Gastroesophageal sphincter (tissue), 4 donors: Measurements from ENCODE around the gene EEIG2. TPM values are rescaled to one million over a fixed set of nuclear protein-coding genes. Genes with fewer than 3 reads are reported as not detected.

Experiments used
- ATAC-seq: fragments of 150-250 bp; one replicate; pipeline ENCODE4 v1.9.1; 2016; ENCODE audit warnings: mild to moderate bottlenecking, moderate library complexity
- H3K27ac ChIP-seq, 4 donors: fragments of 200-600 bp; sonication (generic) in 3 of 4; 1 replicate in 3 of 4; 2 replicates in 1 of 4; pipeline ENCODE4 v1.5.1; 2016 to 2019
- H3K27me3 ChIP-seq: fragments of 200-600 bp; sonication (generic); one replicate; pipeline ENCODE4 v1.5.1; 2019
- H3K36me3 ChIP-seq, 2 donors: fragments of 200-600 bp; sonication (generic); one replicate each; pipeline ENCODE4 v1.5.1; 2019; ENCODE audit warnings: control low read depth in 1 of 2
- H3K4me1 ChIP-seq, 3 donors: fragments of 200-600 bp; sonication (generic); 1 replicate in 2 of 3; 2 replicates in 1 of 3; pipeline ENCODE4 v1.5.1; 2016 to 2019; ENCODE audit warnings: control low read depth in 2 of 3
- H3K4me3 ChIP-seq, 2 donors: fragments of 200-600 bp; sonication (generic); one replicate each; pipeline ENCODE4 v1.5.1; 2019; ENCODE audit warnings: mild to moderate bottlenecking in 1 of 2, moderate library complexity in 1 of 2
- H3K9me3 ChIP-seq, 3 donors: fragments of 200-600 bp; sonication (generic); one replicate each; pipeline ENCODE4 v1.5.1; 2017 to 2019; ENCODE audit warnings: control low read depth in 2 of 3
- CTCF ChIP-seq, 4 experiments: fragments of 200-600 bp in 2 of 4; fragments of 450-650 bp in 2 of 4; sonication (generic) in 1 of 4; IDR thresholded peaks; one replicate each; pipeline ENCODE4 v1.5.1; 2017 to 2019; ENCODE audit warnings: antibody characterized with exemption in 4 of 4, mild to moderate bottlenecking in 2 of 4, moderate library complexity in 2 of 4
- EP300 ChIP-seq: sonication (generic); formaldehyde crosslinking; IDR thresholded peaks from one replicate; pipeline ENCODE4 v1.6.1; 2017; ENCODE audit warnings: antibody characterized with exemption, mild to moderate bottlenecking
- POLR2A ChIP-seq, 2 donors: fragments of 450-650 bp; IDR thresholded peaks; one replicate each; pipeline ENCODE4 v1.6.1; 2017; ENCODE audit warnings: antibody characterized with exemption in 2 of 2, mild to moderate bottlenecking in 2 of 2, moderate library complexity in 1 of 2
- POLR2AphosphoS5 ChIP-seq: sonication (generic); formaldehyde crosslinking; IDR thresholded peaks from one replicate; pipeline ENCODE4 v1.6.1; 2017; ENCODE audit warnings: antibody characterized with exemption
- WGBS, 2 donors: methylation state at CpG; one replicate each; pipeline ENCODE4 v1.1.5; 2018; ENCODE audit warnings: low coverage in 1 of 2; 5-methylcytosine and 5-hydroxymethylcytosine counted together
- total RNA-seq, 4 donors: library from RNA; depleted of rRNA; stranded (reverse); fragments of >200 nt; gene quantifications; one replicate each; pipeline ENCODE4 v1.1.0, GENCODE V29; 2016

Gene EEIG2
- total RNA-seq, 4 donors from 2014 or later, result 11.6 to 23.8 (median 14.9) TPM

- H3K27ac ChIP-seq, result peak overlapping the region in 2 of 4 donors; percentile 2 to 20
Observed at GRCh38 chr1:108584428-108584856, 24.5 kb downstream of the EEIG2 start.

DNA sequence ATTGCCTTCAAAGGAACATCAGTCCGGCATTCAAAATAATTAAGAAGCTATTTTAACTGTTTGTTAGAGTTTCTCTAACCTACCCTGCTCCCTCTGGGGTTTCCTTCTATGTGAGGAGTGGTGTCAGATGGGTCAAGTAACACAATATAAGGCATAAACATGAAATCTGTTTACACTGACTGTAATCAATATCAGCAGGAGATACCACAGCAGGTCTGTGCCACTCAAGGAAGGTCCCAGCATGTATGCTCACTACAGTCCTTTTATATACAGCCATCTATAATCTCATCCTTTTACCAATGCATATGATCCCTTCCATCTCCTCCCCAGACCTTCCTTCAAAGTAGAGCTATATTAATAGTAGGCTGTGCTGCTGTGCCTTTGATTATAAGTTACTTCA is 25.4 kb downstream of the EEIG2 start:
- Histone ChIP-seq H3K4me1 (peaks cover 3 to 40% (median 15%) of the 10 kb centered on the region in 3 donors), H3K27me3 (no peaks in the 10 kb centered on the region), H3K9me3 (peaks cover 0 to 7% (median 0%) of the 10 kb centered on the region in 3 donors), H3K36me3 (no peaks in the 10 kb centered on the region), H3K27ac (peak overlapping the region in 3 of 4 donors; percentile 5 to 55 (median 29)), H3K4me3 (no peak overlapping the region)
- TF ChIP-seq POLR2AphosphoS5 (no peak), EP300 (no peak), CTCF (IDR thresholded peaks at IDR 0.05) (no peak), POLR2A (IDR thresholded peaks at IDR 0.05) (no peak)
- WGBS, 2 donors, result 45 to 47% methylated on average over 1 of the region's 1 CpG
- no peak for ATAC-seq

More at GRCh38 chr1:108584428-108584856, 24.5 kb downstream of the EEIG2 start:
- 53 to 57% methylated on average over 4 to 5 of the region's 5 CpGs for WGBS, 2 donors
- peaks cover 0 to 34% (median 14%) of the 10 kb centered on the region in 3 donors for H3K4me1 ChIP-seq
- no peak for ATAC-seq
- H3K9me3 ChIP-seq, result peaks cover 0 to 7% (median 0%) of the 10 kb centered on the region in 3 donors
- no peak for TF ChIP-seq EP300
- no peak for TF ChIP-seq CTCF (IDR thresholded peaks at IDR 0.05)
- TF ChIP-seq POLR2A (IDR thresholded peaks at IDR 0.05), result no peak
- TF ChIP-seq POLR2AphosphoS5, result no peak
- no peaks in the 10 kb centered on the region for H3K27me3 ChIP-seq
- no peak overlapping the region for H3K4me3 ChIP-seq
- H3K36me3 ChIP-seq, result no peaks in the 10 kb centered on the region

GRCh38 chr1:108590441-108590840 is 30.5 kb downstream of the EEIG2 start:
- Histone ChIP-seq H3K27me3 (no peaks in the 10 kb centered on the region), H3K4me3 (no peak overlapping the region), H3K4me1 (peaks cover 10 to 56% (median 11%) of the 10 kb centered on the region in 3 donors), H3K27ac (peak overlapping the region; percentile 39 to 74 (median 68)), H3K36me3 (no peaks in the 10 kb centered on the region), H3K9me3 (no peaks in the 10 kb centered on the region)
- ATAC-seq, result peak; percentile 22
- 0 to 11% methylated on average over 2 of the region's 2 CpGs for WGBS, 2 donors
- TF ChIP-seq EP300 (no peak), POLR2AphosphoS5 (no peak), CTCF (IDR thresholded peaks at IDR 0.05) (no peak), POLR2A (IDR thresholded peaks at IDR 0.05) (no peak)

DNA sequence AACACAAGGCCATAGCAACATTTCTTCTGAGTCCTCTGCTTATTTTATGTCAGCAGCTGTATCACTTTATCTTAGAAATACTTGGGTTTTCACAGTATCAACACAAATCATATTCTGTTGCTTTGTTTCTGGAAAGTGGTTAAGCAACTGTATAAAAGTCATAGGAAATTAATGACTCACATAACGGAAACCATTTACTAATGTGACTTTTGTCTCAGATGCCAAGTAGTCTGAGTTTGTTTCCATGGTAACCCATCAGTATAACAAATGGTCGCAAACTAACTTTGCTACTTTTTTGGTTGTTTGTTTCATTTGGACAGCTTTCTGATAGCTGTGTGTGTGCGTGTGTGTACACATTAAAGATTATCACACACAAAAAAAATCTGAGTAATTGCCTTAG is 31.1 kb downstream of the EEIG2 start:
- WGBS, 2 donors, result 2 to 5% methylated on average over 3 of the region's 3 CpGs
- no peak for TF ChIP-seq EP300
- peak; percentile 91 for TF ChIP-seq POLR2AphosphoS5
- Histone ChIP-seq H3K36me3 (no peaks in the 10 kb centered on the region), H3K4me1 (peaks cover 7 to 56% (median 10%) of the 10 kb centered on the region in 3 donors), H3K27ac (peak overlapping the region; percentile 68 to 80 (median 72)), H3K9me3 (no peaks in the 10 kb centered on the region), H3K4me3 (no peak overlapping the region), H3K27me3 (no peaks in the 10 kb centered on the region)
- ATAC-seq, result peak; percentile 86

DNA sequence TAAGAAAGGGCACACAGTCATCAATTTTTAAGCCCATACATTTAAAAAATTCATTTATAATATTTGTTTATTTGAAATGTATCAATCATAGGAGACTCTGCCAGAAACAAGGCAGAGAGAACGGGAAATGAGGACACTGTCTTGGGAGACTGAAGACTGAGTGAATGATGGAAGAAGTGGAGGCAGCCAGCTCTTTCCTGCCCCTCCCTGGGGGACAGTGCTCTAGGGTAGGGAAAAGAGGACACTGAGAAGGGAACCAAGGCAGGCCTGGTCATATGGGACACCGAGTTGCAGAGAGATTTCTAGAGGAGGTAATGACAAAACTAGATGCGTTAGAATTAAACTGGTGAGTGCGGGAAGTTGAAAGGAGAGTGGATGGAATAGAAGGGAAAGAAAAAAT is 31.6 kb downstream of the EEIG2 start:
- TF ChIP-seq CTCF (IDR thresholded peaks at IDR 0.05), result no peak
- no peak for TF ChIP-seq POLR2AphosphoS5
- TF ChIP-seq EP300, result no peak
- no peak for TF ChIP-seq POLR2A (IDR thresholded peaks at IDR 0.05)
- Histone ChIP-seq H3K27me3 (no peaks in the 10 kb centered on the region), H3K27ac (peak overlapping the region; percentile 69 to 80 (median 72)), H3K9me3 (no peaks in the 10 kb centered on the region), H3K4me1 (peaks cover 6 to 56% (median 10%) of the 10 kb centered on the region in 3 donors), H3K36me3 (no peaks in the 10 kb centered on the region), H3K4me3 (no peak overlapping the region)
- peak; percentile 49 for ATAC-seq
- WGBS, 2 donors, result 46 to 55% methylated on average over 4 of the region's 4 CpGs
